G401.6 (cell line): ENCODE results near the gene CD300LB.

Experiments used
- FAIRE-seq: peaks from 2 replicates; lab custom pipeline; 2012; peaks lifted over from hg19 to GRCh38; lab: Jason Lieb, UNC

The CD300LB gene

GRCh38 chr17:74547736-74548135 lies 16.5 kb upstream of the CD300LB start:
- FAIRE-seq, result no peak

- FAIRE-seq, result no peak
Measured at GRCh38 chr17:74547264-74547663, 16.0 kb upstream of the CD300LB start.

- FAIRE-seq, result no peak
Measured at GRCh38 chr17:74546586-74546985, 15.3 kb upstream of the CD300LB start.

GRCh38 chr17:74545843-74546230 lies 14.6 kb upstream of the CD300LB start, which contains the start of gene CD300C:
Gene CD300C, minus strand, starts transcription at chr17:74546115. Its CDS starts 333 bp downstream, at chr17:74545782.
- no peak for FAIRE-seq

GRCh38 chr17:74544991-74545842 lies 13.9 kb upstream of the CD300LB start:
- FAIRE-seq, result no peak

DNA sequence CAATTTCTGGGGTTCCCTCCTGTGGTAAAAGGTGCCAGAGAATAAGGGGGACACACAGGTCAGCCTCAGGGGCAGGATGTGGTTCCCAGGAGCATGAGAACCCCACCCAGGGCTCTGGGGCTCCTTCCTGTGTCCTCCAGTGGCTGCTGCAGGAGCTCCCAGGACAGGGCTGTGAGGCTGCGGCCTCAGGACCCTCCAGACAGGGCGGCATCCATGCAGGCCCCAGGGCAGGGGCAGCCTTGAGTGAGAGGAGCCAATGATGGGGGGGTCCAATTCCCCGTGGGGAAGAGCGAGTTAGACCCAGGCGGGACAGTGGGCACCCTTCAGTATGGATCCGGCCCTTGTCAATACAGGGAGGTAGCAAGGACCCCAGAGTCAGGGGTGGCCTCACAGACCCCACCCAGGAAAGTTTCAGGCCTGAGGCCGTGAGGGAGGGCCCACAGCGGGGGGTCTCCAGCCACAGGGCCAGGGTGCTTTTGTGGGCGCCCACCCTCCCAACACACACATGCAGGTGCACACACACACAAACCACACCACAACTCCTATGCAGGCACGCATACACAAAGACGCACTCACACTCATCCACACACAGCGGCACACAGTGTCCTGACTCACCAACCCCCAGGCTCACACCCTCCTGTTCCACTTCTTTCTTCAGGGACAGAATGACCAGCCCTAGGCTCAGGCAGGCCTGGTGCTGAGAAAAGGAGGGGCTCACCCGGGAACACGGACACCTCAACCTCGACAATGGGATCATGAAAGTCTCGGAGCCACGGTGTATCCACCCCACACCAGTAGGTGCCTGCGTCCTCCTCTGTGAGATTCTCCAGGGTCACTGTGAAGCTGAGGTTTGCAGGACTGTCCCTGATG lies 12.9 kb upstream of the CD300LB start:
- no peak for FAIRE-seq

GRCh38 chr17:74543406-74543805 lies 12.1 kb upstream of the CD300LB start:
- no peak for FAIRE-seq

DNA sequence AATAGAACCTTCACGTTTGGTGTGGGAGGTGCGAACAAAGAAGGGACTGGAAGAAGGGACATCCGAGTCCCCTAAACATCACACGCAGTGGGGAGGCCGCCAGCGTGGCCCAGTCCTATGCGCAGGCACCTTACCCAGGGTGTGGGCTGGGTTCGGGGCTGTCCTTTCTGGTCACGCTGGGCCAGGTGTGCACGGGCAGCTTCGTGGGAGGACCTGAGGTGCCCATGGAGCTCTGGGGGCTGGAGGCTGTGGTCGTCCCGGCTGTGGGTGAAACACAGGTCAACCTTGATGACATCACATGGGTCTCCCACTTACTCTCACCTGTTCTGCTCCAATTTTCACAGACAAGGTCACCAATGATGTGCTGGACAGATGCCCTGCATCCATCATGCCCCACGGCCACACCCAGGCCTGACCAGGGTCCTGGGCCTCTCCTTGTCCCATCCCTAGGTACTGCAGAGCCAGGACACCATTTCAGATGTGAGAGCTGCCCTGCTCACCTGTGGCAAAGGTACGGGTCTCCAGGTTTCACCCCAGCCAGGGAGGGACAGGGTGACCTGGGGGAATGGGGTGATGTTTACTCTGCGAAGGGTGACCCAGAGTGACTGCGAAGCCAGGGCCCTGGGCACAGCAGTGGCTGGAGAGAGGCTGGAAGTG lies 11.6 kb upstream of the CD300LB start:
- no peak for FAIRE-seq

DNA sequence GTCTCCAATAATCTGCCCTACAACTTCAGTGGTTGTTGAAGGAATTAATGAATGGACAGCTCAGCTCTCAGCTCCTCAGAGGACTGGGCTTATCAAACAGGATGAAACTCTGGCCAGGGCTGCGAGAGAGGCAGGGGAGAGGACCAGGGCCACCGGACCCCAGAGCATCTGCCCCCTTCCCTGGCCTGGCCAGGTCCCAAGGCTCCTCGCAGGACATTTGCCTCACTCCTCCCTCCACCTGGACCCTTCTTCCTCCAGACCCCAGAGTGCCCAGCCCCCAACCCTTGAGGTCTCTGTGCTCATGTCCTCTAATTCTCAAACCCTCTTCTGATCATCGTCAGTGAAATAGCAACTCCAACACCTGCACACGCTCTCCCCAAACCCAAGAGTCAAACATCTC lies 10.9 kb upstream of the CD300LB start:
- no peak for FAIRE-seq

DNA sequence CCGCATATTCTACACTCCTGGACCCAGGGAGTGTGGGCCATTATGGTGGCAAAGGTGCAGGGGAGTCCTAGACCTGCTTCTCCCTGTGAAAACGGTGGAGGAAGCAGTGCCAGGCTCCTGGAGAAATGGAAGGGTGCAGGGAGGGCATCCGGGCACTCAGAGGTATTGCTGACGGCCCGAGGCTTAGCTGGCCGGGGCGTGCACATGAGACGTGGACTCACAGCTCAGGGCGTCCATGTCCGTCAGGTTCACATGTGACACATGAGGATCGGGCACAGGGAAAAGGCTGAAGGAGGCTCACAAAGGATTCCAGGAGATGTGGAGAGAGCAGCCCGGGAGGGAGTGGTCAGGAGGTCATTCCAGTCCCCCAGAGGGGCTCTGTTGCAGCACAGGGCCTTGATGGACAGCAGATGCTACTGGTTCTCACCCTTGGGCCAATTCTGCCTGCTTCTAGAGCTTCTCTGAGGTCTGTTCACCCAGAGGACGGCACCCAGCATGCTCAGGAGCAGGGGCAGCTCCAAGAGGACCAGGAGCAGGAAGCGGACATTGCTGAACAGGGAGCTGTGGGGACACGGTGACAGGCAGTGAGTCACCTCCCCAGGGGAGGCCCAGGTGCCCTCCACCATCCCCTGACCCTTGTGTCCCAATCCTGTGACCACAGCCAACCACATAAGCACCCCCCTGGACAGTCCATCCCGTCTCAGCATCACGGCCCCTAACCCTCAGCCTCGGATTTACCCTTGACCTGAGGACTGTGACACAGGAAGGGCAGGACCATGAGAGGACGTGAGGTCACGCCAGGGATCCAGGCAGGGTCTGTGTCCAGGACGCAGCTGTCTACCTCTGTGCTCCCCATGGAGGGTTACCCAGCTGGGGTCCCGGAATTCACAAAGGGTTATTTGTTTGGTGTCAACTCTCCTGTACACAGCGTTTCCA lies 10.2 kb upstream of the CD300LB start:
- no peak for FAIRE-seq

GRCh38 chr17:74539281-74539820 lies 8.1 kb upstream of the CD300LB start:
- no peak for FAIRE-seq

DNA sequence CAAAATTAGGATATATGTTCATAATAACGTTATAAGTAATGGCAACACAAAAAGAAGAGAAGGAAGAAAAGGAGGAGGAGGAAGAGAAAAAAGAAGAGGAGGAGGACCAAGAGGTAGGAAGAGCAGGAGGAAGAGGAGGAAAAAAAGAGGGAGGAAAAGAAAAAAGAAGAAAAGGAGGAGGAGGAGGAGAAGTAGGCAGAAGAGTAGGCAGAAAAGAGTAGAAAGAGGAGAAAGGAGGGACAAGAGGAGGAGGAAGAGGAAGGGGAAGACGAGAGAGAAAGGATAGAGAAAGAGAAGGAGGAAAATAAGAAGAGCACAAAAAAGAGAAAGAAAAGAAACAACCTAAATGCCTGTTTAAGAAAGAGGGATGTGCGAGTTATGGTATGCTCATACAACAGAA lies 5.6 kb upstream of the CD300LB start:
- FAIRE-seq, result no peak

- no peak for FAIRE-seq
Measured at GRCh38 chr17:74532115-74532514, 840 bp upstream of the CD300LB start.

DNA sequence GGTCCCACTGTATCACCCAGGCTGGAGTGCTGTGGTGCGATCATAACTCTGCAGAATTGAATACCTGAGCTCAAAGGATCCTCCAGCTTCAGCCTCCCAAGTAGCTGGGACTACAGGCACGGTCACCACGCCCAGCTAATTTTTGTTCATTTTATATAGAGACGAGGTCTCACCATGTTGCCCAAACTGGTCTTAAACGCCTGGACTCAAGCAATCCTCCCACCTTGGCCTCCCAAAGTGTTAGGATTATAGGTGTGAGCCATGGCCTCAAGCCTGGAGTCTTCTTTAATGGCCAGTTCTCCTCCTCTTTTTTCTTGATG lies 484 bp downstream of the CD300LB start:
- FAIRE-seq, result no peak

GRCh38 chr17:74529243-74529642 lies 2.0 kb downstream of the CD300LB start:
- FAIRE-seq, result no peak

DNA sequence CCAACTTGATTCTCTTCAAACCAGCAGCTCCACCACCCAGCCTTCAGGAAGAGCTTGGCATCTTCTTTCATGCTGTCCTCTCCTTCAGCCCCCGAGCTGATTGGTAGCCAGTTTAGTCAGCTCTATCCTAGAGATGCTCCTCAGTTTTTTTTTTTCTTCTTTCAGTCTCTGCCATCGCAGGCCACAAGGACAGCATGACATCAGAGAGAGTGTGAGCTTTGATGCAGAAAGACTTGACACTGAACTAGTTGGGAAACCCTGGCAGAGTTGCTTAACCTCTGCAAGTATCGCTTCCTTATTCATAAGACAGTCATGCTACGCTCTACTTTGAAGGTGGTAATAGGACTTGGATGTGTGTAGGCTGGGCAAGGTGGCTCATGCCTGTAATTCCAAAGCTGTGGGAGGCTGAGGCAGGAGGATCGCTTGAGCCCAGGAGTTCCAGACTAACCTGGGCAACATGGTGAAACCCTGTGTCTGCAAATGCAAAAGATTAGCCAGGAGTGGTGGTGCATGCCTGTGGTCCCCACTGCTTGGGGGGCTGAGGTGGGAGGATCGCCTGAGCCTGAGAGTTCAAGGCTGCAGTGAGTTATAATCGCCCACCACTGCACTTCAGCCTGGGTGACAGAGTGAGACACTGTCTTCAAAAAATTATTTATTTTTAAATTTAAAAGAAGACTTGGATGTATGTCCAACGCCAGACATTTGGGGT lies 2.6 kb downstream of the CD300LB start:
- no peak for FAIRE-seq

- FAIRE-seq, result no peak
Measured at GRCh38 chr17:74527756-74528155, 3.5 kb downstream of the CD300LB start.

- no peak for FAIRE-seq
Measured at GRCh38 chr17:74527081-74527480, 4.2 kb downstream of the CD300LB start.

DNA sequence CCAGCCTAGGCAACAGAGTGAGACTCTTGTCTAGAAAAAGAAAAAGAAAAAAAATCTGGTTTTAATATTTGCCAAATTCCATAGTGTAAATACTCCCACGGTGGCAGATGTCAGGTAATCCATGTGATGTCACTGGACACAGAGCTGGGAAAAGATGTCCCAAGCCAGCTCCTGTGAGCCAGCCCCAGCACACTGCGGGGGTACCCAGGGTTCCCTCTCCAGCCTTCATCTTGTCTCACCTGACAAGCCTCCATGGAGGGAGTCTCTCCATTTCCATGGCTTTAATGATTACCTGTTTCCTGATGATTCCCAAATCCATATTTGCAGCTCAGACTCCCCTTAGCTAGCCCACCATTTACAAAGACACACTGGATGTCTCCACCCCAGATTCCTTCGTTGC lies 4.6 kb downstream of the CD300LB start:
- FAIRE-seq, result no peak

DNA sequence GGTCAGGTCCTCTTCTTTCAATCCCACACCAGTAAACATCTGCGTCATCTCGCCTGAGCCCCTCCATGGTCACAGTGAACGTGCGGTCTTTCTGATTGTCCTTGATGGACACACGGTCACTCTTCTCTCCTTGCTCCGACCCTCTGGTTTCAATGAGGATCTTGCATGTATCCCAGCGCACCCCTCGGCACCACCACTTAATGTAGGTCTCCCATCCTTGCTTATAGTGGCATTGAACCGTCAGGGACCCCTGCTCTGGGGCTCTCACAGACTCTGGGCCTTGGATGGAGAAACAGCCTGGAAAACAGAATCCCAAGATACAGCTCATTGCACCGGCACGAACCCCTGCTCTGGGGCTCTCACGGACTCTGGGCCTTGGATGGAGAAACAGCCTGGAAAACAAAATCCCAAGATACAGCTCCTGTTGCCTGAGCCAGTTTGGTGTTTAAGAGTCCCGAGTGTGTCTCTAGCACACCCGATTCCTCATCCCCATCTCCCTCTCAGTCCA lies 5.4 kb downstream of the CD300LB start:
- no peak for FAIRE-seq

DNA sequence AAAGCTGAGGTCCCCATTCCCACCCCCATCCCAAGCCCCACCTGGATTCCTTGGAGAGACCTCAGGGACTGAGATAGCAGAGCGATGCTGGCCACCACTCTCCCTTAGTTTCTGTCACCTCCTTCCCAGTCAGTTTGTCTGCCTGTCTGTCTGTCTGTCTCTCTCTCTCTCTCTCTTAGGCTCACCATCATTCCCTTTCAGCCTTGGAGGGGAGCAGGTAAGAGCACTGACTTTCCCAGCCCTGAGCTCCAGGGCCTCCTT lies 5.9 kb downstream of the CD300LB start:
- FAIRE-seq, result no peak
